Right forelimb (tissue), 1 donor: ENCODE results near the gene DVL1.

Source experiments
- DNase-seq: peaks from one replicate; pipeline ENCODE4 v3.0.0-alpha.2; 2018

DVL1 gene

DNA sequence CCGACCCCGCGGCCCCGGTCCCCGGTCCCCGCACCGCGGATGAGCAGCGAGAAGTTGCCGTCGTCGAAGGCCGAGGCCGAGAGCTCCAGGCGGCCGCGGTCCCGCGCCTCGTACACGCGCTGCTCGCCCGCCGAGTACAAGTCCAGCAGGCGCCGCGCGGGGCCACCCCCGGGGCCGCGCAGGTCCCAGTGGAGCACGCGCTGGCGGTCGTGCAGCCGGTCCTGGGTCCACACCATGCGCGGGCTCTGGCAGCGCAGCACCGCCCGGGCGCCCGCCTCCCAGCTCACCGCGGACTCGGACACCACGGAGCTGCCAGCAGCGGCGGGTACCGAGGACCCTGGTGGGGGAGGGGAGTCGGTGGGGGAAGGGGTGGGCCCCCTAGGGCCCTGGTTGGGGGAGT is 6.2 kb upstream of the DVL1 start:
- DNase-seq, result peak; percentile 58

DNA sequence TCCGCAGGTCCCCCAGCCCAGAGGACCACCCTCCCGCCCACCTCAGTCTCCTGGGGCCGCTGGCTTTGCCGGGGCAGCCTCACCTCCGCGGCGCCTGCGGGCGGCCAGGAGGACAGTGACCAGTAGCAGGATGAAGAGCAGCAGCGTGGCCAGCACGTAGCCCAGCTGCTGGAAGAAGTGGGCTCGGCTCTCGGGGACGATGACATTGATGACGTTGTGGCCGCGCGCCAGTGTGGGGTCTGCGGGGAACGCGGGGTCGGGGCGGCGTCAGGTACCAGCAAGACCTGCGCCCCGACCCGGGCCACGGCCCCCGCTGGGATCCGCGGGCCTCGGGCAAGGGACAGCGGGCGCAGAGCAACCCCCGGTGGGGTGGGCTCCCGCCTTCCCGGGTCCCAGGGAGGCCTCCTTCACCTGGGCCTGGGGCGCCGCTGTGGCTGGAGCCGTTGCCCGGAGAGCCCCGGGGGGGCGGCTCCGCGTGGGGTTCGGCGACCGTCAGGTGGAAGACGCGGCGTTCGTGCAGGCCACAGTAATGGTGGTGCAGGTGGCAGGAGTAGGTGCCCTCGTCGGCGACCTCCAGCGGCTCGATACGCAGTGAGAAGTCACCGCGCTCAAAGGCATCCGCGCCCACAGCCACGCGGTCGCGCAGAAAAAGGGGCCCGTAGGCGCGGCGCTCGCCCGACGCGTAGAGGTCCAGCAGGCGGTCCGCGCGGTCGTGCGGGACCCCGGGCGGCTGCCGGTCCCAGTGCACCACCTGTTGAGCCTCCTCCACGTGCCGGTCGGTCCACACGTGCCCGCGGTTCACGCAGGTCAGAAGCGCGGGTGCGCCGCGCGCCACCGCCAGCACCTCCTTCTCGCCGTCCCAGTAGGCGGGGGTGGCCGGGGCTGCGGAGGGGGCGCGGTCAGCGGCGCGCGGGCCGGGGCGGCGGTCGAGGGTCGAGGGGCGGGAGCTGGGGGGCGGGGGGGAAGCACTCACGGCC is 5.3 kb upstream of the DVL1 start:
- no peak for DNase-seq

GRCh38 chr1:1353389-1354151 is 4.4 kb upstream of the DVL1 start:
- DNase-seq, result no peak

DNA sequence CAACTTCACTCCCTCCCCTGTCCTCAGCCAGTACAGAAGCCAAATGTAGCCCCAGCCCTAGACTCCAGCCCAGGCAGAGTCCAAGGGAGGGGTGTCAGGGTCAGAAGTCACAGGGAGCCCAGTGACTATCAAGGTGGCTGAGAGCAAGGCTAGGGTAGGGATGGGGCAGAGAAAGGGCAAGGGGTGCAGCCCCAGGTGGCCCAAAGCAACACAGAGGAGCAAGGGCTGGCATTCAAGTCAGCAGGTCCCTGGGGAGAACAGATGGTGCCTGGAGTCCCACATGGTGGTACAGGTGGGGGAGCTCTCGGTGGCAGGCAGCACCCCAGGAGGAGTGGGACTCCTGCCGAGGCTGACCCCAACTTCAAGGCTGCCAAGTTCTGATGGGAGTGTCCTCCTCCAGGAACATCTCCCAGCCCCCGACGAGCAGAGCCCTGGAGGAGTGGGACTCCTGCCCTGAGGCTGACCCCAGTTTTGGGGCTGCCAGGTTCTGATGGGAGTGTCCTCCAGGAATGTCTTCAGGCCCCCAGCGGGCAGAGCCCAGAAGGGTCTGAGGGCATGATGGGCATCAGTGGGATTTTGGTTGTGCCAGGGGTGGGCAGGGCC is 3.7 kb upstream of the DVL1 start:
- no peak for DNase-seq

DNA sequence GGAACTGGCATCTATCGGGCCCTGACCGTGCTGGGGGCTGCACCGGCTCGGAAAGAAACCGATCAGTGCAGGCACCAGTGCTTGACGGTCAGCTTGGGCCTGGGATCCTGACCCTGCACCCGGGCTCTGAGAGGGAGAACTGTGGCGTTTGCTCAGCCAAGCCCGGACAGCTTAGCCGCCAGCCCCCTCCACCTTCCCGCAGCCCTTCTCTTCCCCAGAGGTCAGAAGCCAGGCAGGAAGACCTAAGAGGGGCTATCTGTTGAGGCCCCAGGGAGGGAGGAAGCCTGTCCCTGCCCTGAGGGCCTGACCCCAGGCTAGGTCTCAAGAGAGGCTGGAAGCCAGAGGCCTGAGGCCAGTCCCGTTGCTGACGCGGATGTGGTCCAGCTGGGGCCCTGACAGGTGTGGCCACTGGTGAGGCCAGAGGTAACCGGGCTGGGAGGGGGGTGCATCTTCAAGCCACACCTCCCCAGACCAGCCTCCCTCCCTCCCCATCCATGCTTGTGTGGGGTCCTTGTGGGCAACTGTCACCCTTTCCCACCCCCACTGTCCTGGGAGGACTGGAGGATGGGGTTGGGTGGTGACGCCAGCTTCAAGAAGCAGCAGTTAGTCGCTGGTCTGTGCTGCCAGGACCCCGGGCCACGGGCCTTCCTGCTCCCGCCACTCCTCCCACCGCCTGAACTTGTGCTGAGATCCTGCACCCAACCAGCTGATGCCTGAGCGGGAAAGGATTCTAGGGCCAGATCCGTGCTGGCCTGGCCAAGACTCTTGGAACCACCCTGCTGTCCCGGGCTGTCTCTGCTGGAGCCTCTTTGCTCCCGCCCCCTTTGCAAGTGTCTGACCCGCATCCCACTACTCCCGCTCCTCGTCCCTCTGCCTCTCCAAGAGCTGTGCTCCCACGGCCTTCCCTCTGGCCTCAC is 2.6 kb upstream of the DVL1 start:
- DNase-seq, result peak; percentile 78

DNA sequence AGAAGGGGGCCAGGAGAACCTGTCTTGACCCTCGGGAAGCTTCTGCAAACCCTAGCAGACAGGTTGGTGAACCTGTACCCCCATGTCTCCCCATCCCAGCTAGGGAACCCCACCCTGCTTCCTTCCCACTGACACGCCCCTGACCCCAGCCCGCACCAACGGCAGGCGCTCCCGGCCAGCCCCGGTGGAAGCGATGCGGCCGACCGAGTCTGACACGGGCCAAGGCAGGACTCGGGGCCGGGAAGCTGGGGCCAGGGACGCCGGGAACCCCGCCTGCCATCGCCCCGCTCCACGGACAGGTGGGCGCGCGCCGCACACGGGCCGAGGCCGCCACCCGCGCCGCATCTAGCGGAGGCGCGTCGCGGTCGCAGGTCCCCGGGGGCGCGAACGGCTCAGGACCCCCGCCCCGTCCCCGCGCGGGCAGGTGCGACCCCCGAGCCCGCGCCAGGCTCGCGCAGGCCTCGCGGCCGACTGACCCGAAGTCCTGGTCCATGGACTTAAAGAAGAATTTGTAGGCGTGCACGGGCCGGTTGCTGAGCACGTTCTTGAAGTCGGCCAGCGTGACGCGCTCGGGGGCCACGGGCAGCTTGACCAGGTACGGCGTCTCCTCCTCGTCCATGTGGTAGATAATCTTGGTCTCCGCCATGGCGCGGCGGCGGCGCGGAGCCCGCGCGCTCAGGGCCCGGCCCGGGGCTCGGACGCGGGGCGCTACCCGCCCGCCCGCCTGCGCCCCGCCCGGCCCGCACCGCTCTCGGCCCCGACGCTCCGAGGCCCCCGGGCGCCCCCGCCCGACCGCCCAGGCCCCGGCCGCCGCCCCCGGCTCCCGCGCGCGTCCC is 580 bp downstream of the DVL1 start:
- no peak for DNase-seq

DNA sequence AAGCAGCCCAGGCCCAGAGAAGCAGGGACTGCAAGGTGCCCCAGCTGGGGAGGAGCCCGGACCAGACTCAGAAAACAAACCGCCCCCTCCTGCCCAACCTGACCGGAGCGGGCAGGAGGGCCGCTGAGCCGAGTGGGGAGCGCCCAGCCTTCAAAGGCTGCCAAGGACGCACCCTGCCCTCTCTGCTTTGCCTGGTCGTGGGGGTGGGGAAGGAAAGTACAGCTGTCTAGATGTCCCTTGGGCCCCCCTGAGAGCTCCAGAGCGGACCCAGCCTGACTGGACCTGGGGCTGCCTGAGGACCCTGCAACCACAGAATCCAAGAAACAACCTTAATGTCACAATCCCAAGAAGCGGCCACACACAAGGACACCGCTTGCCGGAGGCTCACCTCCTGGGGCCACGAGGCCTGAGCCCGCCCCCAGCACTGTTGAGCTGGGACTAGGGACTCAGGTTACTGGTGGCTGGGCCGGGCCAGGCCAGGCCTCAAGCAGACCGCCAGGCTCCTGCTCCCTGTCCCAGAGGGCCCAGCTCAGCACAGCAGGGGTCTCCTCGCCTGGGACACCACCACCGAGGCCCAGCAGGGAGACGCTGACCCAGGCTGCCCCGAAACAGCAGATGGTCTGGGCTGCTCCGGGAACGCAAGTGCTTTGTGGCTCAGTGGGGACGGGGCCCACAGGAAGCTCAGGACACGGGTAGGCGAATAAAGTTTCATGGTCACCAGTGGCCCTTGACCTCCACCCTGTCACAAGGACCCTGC is 1.4 kb downstream of the DVL1 start:
- DNase-seq, result no peak

DNA sequence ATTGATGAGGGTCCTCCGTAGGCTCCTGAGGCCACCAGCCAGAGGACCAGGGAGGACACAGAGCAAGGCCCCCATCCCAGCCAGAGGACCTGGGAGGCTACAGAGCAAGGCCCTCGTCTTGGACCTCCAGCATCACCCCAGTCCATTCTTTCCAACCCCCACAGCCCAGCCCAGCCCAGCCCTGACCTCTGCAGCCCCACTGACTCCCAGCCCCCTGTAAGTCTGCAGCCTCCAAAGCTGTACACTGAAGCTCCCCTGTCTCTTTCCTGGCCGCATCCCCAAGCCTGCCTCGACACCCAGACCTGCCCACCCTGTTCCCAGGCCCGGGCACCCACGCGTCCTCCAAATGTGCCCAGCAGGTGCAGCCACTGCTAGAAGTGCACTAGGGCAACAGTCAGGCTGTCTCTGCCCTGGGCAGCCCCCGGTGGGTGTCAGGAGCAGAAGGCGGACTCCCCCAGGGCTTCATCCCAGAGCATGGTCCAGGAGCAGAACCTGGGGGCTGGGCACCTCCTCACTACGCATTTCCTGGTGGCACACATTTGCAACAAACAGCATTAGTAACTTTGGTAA is 2.1 kb downstream of the DVL1 start:
- no peak for DNase-seq

- DNase-seq, result no peak
Measured at GRCh38 chr1:1346501-1346890, 2.7 kb downstream of the DVL1 start.

GRCh38 chr1:1345860-1346500 is 3.2 kb downstream of the DVL1 start:
- no peak for DNase-seq

DNA sequence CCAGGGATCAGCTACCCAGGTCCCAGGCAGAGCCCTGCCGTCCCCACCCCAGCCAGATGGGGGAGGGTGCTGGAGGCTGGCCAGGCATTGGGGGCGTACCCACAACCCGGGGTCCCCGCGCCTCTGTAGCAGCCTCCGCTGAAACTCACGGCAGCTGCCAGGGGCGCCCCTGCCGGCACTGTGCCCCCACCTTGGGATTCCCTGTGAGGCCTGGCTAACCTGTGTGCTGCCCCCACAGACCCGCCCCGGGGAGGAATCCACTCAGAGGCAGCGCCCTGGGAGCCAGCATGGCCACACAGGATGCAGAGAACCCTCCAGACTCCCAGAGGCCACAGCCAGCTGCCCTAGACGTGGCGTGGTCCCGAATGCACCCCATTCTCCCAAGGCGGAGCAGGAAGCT is 3.8 kb downstream of the DVL1 start:
- DNase-seq, result no peak

DNA sequence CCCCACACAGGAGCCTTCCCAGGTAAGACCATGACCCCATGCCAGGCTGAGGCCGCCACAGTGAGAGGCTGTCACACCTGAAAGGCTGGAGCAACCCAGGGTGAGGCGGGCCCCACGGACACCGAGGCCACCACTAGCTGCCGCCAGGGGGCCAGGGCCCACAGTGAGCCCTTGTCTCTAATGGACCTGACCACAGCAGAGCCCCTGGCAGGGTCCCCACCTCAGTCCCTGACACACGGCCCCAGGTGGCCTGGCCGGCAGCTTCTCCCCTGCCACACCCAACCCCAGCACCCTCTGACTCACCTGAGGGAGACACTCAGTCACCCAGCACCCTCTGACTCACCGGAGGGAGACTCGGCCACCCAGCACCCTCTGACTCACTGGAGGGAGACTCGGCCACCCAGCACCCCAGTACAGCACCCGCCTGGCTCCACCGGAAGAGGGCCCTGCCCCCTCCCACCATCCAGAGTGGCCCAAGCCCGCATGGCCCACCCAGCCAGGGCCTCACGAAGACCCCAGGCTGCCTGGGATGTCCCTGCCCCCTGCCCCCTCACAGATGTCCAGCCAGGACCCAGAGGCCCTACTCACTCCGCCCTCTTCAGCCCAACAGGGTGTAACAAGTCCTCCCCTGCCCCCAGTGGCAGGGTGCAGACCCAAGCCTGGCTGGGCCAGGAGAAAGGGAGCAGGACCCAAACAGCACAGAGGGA is 4.4 kb downstream of the DVL1 start:
- DNase-seq, result no peak

DNA sequence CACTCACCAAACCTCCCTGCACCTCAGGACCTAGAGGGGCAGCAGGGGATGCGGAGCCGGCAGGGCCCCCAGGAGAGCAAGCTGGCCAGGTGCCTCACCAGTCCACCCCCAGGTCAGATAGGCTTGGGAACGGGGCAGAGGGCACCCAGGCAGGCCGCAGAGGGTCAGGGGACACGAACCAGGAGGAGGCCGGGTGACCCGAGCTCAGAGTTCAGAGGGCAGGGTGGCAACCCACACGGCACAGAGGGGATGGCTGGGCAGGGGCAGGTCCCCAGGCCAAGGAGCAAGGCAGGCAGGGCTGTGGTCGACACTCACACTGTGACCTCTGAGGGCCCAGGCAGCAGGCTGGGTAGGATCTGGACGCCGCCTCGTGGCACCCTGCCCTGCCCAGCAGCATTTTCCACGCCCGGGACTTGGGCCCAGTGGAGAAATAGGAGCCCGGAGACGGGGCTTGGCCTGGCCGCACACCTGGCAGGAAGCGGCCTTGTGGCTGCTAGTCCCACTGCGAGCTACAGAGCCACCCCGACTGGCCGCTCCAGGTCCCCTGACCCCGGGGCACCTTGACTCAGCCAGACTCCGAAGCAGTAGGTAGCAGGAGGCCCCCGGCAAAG is 5.3 kb downstream of the DVL1 start:
- DNase-seq, result no peak

DNA sequence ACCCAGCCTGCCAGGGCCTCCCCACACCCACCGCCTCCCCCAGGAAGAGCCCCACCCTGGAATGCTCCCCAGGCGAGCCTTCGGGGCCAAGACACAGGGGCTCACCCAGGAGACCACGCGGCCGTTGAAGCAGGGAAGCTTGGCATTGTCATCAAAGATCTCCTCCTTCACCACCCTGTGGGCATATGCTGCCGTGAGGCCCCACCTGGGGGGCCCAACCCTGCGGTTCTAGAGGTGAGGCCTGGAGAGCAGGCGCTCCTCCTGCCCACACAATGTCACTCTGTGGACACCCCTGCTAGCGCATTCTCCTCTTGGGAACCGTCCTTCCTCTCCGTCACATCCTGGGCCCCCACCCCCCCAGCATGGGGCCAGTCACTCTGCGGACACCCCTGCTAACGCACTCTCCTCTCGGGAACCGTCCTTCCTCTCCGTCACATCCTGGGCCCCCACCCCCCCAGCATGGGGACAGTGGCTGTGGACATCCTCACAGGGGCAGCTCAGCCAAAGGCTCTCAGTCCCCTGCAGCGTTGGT is 6.6 kb downstream of the DVL1 start:
- DNase-seq, result no peak

- no peak for DNase-seq
Measured at GRCh38 chr1:1342061-1342562, 7.1 kb downstream of the DVL1 start.

- DNase-seq, result no peak
Measured at GRCh38 chr1:1341549-1342021, 7.6 kb downstream of the DVL1 start.

DNA sequence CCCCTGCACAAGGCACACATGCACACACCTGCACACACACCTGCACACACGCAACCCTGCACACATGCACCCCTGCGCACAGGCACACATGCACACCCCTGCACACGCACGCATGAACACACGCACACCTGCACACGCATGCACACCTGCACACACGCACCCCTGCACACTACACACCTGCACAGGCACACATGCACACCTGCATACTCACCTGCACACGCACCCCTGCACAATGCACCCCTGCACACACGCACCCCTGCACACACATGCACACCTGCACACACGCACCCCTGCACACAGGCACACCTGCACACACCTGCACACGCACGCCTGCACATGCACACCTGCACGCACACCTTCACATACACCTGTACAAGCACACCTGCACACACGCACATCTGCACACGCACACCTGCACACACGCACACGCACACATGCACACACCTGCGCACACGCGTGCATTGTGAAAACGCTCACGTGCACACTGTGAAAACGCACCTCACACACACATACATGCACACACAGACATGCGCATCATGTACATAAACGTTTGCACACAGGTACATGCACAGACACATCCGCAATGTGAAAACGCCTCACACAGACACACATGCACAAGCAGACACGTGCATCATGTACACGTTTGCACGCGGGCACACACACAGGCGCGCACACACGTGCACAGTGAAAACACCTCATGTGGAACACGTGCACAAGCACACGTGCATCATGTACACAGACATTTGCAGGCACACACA is 8.2 kb downstream of the DVL1 start:
- no peak for DNase-seq
